ENCODE measurements around the gene TLE3. TPM values are rescaled to one million over a fixed set of nuclear protein-coding genes. Genes with fewer than 3 reads are reported as not detected.
A peak's percentile ranks its signal among the peaks of the same experiment; 100 is the strongest.

Gene TLE3
- total and polyA plus RNA-seq, 7 donors = 16.8 to 82.0 (median 49.5) TPM

DNA sequence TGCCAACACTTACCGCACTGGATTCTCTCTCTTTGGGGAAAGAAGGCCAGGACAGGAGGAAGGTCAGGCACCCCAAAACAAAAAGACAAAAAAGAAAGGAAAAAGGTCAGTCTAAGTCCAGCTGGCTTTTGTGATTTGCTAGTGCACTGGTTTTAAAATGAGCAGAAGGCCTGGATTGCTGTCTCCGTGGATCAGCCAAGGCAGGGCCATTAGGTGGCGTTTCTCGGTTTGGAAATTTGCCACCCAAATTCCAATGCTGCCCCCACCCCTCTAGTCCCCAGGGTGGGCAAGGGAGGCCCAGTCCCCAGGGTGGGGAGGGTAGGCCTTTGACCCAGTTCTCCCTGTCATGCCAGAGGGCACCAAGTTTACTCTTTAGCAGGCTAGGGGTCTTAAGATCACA, 33.3 kb downstream of the TLE3 start:
- no peak for DNase-seq
- TF ChIP-seq POLR2A (IDR thresholded peaks at IDR 0.05) (no peak), EP300 (IDR thresholded peaks at IDR 0.05) (no peak), POLR2AphosphoS5 (IDR thresholded peaks at IDR 0.05) (no peak)
- TF ChIP-seq, protein P1, sequence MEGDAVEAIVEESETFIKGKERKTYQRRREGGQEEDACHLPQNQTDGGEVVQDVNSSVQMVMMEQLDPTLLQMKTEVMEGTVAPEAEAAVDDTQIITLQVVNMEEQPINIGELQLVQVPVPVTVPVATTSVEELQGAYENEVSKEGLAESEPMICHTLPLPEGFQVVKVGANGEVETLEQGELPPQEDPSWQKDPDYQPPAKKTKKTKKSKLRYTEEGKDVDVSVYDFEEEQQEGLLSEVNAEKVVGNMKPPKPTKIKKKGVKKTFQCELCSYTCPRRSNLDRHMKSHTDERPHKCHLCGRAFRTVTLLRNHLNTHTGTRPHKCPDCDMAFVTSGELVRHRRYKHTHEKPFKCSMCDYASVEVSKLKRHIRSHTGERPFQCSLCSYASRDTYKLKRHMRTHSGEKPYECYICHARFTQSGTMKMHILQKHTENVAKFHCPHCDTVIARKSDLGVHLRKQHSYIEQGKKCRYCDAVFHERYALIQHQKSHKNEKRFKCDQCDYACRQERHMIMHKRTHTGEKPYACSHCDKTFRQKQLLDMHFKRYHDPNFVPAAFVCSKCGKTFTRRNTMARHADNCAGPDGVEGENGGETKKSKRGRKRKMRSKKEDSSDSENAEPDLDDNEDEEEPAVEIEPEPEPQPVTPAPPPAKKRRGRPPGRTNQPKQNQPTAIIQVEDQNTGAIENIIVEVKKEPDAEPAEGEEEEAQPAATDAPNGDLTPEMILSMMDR (IDR thresholded peaks at IDR 0.05) = no peak
- intact Hi-C loops (cut with DNase I) = loop anchor here (5.0 kb wide), 1 partner anchor 42 kb away; no protein-coding TSS in a partner anchor
- Histone ChIP-seq H3K27me3 (no peaks in the 10 kb centered on the region), H3K4me3 (no peak overlapping the region), H3K4me1 (peaks cover 0 to 88% (median 62%) of the 10 kb centered on the region in 4 donors), H3K9me3 (no peaks in the 10 kb centered on the region), H3K27ac (peak overlapping the region in 3 of 4 donors; percentile 65 to 79 (median 70)), H3K36me3 (peaks cover 8 to 70% (median 44%) of the 10 kb centered on the region in 4 donors)
- WGBS, 2 donors = 66 to 75% methylated on average over 4 of the region's 4 CpGs

DNA sequence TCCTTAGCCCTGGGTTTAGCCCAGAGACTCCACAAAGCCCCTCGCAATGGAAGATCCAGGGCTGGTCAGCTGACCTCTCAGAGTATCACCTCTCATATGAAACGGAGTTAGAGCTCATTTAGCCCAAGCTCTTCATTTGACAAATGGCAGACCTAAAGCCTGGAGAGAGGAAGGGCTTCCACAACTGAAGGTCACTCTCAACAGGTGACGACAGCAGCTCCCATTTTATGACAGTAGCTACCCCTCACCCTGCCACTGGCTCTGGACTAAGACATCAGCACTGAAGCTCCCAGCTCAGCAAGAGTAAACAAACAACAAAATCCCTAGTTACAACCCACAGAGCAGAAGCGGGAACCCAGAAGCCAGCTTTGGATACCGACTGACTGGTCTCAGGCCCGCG, 33.7 kb downstream of the TLE3 start:
- intact Hi-C loops (cut with DNase I) = loop anchor here (5.0 kb wide), 1 partner anchor 42 kb away; no protein-coding TSS in a partner anchor
- 85 to 88% methylated on average over 7 of the region's 7 CpGs for WGBS, 2 donors
- H3K36me3 ChIP-seq = peaks cover 13 to 73% (median 46%) of the 10 kb centered on the region in 4 donors
- no peaks in the 10 kb centered on the region for H3K9me3 ChIP-seq
- TF ChIP-seq EP300 (IDR thresholded peaks at IDR 0.05) = no peak
- TF ChIP-seq, protein P1 (IDR thresholded peaks at IDR 0.05) = no peak
- TF ChIP-seq POLR2A (IDR thresholded peaks at IDR 0.05) = no peak
- no peak for TF ChIP-seq POLR2AphosphoS5 (IDR thresholded peaks at IDR 0.05)
- H3K4me1 ChIP-seq = peaks cover 0 to 83% (median 57%) of the 10 kb centered on the region in 4 donors
- peak overlapping the region in 3 of 4 donors; percentile 65 to 79 (median 70) for H3K27ac ChIP-seq
- H3K27me3 ChIP-seq = no peaks in the 10 kb centered on the region
- no peak for DNase-seq
- H3K4me3 ChIP-seq = no peak overlapping the region

DNA sequence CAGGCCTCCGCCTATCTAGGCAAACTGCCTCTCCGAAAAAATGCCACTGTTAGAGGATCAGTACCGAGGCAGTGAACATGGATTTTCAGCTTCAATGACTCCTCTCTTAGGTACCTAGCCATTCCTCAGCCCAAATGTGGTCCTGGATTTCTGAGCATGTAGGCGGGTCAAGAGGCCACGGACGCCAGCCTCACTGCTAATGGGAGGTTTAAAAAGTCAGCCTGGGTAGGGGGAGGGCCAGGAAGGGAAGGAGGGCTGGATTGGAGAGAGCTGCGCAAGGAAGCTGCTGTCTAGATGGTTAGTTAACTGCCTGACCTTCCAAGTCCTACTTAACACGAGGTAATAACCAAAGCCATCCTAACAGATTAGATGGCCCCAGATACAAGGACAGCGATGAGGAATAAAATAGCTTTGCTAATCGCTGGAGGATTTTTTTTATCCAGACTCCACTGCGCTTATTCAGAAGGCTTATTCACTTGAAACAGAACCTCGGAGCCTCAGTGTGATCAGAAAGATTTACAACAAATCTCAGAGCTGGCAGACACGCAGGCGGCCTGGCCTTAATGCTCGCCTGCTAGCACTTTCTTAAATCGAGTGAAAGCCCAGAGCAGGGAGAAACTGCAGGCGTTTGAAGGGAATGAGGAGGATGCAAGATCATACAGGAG, 34.3 kb downstream of the TLE3 start:
- intact Hi-C loops (cut with DNase I) = loop anchor here (5.0 kb wide), 1 partner anchor 41 kb away; no protein-coding TSS in a partner anchor
- no peaks in the 10 kb centered on the region for H3K27me3 ChIP-seq
- peaks cover 19 to 73% (median 49%) of the 10 kb centered on the region in 4 donors for H3K36me3 ChIP-seq
- DNase-seq = no peak
- H3K4me3 ChIP-seq = no peak overlapping the region
- H3K27ac ChIP-seq = peak overlapping the region; percentile 27 to 79 (median 68)
- WGBS, 2 donors = 82 to 86% methylated on average over 17 of the region's 17 CpGs
- TF ChIP-seq, protein P1 (IDR thresholded peaks at IDR 0.05) = no peak
- peak in 2 of 4 donors; percentile 18 to 34 for TF ChIP-seq POLR2AphosphoS5 (IDR thresholded peaks at IDR 0.05)
- no peak for TF ChIP-seq POLR2A (IDR thresholded peaks at IDR 0.05)
- peaks cover 0 to 79% (median 53%) of the 10 kb centered on the region in 4 donors for H3K4me1 ChIP-seq
- H3K9me3 ChIP-seq = no peaks in the 10 kb centered on the region

DNA sequence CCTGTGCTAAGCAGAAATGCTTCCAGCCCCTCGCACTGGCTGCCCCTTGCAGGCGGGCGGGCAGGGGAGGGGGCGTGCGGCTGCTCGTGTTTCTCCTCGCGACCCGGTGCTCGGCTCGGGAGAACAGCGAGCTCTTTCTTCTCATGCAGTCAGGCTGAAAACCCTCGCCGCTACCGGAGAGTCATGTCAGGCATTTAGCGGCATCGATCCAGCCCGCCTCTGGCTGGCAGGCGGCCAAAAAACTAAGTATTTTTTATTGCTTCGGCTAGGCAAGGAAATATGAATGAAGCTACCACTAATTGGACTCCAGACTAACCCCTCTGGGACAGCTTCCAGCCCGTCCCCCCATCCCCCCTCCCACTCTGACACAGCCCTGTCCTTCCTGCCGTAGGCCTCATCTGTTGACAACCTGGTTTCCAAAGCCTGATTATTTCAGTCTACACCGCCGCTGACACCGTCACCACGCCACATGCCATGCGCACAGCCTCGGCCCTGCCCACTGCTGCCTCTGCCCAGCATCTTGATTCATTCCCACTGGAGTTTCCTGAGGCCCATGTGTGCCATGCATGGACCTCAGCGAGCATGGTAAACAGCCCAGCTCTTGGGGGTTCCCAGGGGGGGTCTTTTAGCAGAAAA, 35.3 kb downstream of the TLE3 start:
- TF ChIP-seq, protein P1 (IDR thresholded peaks at IDR 0.05) = no peak
- no peak for TF ChIP-seq POLR2A (IDR thresholded peaks at IDR 0.05)
- peak in 3 of 4 donors; percentile 52 to 72 (median 64) for TF ChIP-seq POLR2AphosphoS5 (IDR thresholded peaks at IDR 0.05)
- peak; percentile 90 for DNase-seq
- Histone ChIP-seq H3K4me1 (peaks cover 0 to 74% (median 51%) of the 10 kb centered on the region in 4 donors), H3K36me3 (peaks cover 28 to 78% (median 54%) of the 10 kb centered on the region in 4 donors), H3K9me3 (no peaks in the 10 kb centered on the region), H3K27ac (peak overlapping the region; percentile 28 to 79 (median 66)), H3K4me3 (peak overlapping the region in 2 of 4 donors; percentile 11 to 25), H3K27me3 (no peaks in the 10 kb centered on the region)
- intact Hi-C loops (cut with DNase I) = loop anchor here (5.0 kb wide), 1 partner anchor 40 kb away; no protein-coding TSS in a partner anchor
- 19 to 53% methylated on average over 29 of the region's 29 CpGs for WGBS, 2 donors
